Motor neuron (in vitro differentiated cells): ENCODE results near the gene SPOPL. TPM values are rescaled to one million over a fixed set of nuclear protein-coding genes. Genes with fewer than 3 reads are reported as not detected.
"Not testable (repeated sequence)": the region's sequence is repeated elsewhere in the genome, so short reads cannot be mapped to it uniquely, and the experiment has no call there.

ENCODE experiments used
- ATAC-seq, 8 experiments: fragments of 200-7000 bp; cut with Tn5 transposase; replicated peaks in 6 of 8; 2 replicates each; pipeline ENCODE4 v1.8.0; 2021; ENCODE audit warnings: mild to moderate bottlenecking in 8 of 8, moderate library complexity in 8 of 8
- H3K27ac ChIP-seq, 2 donors: fragments of 250-450 bp; sonication (Bioruptor Pico); 2 replicates each; pipeline ENCODE4 v1.9.0; 2021; ENCODE audit warnings: antibody characterized with exemption in 2 of 2, mild to moderate bottlenecking in 2 of 2, moderate library complexity in 1 of 2
- H3K4me1 ChIP-seq, 2 donors: fragments of 250-450 bp; sonication (Bioruptor Pico); replicated peaks in 1 of 2; 2 replicates each; pipeline ENCODE4 v1.6.1; 2021; ENCODE audit warnings: antibody characterized with exemption in 2 of 2, mild to moderate bottlenecking in 2 of 2, moderate library complexity in 1 of 2
- H3K4me3 ChIP-seq, 5 donors: fragments of 250-450 bp; sonication (Bioruptor Pico); 2 replicates each; pipeline ENCODE4 v1.9.0; 2021; ENCODE audit warnings: antibody characterized with exemption in 5 of 5, mild to moderate bottlenecking in 5 of 5, moderate library complexity in 4 of 5
- WGBS, 10 experiments: fragments of 450-650 bp; shearing (Covaris generic); methylation state at CpG; one replicate each; pipeline ENCODE4 v1.0.0; 2022; 5-methylcytosine and 5-hydroxymethylcytosine counted together
- in situ Hi-C, 9 experiments: fragments of 400-800 bp; cut with MboI; loops; one replicate each; pipeline ENCODE4 v1.15.0; 2021; ENCODE audit warnings: low sequenced_read_pairs in 9 of 9, low pct_unique_long_range_greater_than_20kb in 2 of 9; ENCODE audit not compliant: unreplicated experiment in 9 of 9
- total RNA-seq, 8 experiments: library from RNA; unstranded; fragments of 300-600 nt; gene quantifications; 2 replicates each; pipeline versions ENCODE4 v1.2.3 to v1.2.4, GENCODE V29; 2022

The SPOPL gene
- total RNA-seq, 8 experiments from 2014 or later = 11.3 to 13.8 (median 13.2) TPM

DNA sequence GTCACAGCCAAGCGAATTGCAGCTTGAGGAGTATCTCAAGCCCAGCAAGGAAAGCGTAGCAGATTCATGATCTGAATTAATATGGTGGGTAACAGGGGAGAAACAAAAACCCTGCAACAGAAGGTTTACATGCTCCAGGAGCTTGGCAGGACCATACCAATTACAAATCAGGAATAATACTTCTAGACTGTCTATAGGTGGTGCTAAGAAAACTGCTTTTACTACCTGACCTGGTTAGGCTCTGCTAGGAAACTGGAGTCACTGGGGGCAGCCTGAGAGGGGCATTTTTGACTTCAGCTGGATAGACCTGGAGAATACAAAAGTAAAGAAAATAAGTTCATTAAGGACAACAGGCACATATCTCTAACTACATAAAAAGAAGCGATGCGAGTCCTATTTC is 24.6 kb upstream of the SPOPL start:
- ATAC-seq = no peak
- H3K27ac ChIP-seq = no peak overlapping the region
- 60 to 100% (median 87%) methylated on average over 1 to 4 of the region's 4 CpGs; no CpG with 5 or more reads in 1 of the 10 experiments for WGBS, 10 experiments
- no peaks in the 10 kb centered on the region for H3K4me1 ChIP-seq
- H3K4me3 ChIP-seq = no peak overlapping the region
- in situ Hi-C loops = no loop called here

- ATAC-seq, H3K4me3 ChIP-seq, in situ Hi-C loops, H3K27ac ChIP-seq, H3K4me1 ChIP-seq: not testable (repeated sequence)
Observed at GRCh38 chr2:138482796-138483195, 18.8 kb upstream of the SPOPL start.

DNA sequence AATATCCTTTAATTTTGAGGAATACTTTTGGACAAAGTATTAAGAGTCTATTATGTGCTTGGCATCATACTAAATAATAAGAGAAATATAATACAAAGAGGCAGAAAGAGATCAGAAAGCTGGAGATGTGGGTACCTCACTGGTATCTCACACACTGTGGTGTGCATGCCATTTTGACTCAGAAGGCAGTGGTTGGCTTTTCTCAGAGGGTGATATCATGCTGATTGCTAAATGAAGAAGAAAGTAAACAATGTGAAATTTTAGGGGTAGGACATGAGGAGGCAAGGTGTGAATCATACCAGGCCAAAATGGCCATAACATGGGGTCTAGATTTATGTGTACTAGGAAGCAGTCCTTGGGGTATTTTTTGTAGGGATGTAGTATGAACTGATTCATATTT is 16.6 kb upstream of the SPOPL start:
- ATAC-seq = no peak
- in situ Hi-C loops = no loop called here
- Histone ChIP-seq H3K4me1 (no peaks in the 10 kb centered on the region), H3K27ac (no peak overlapping the region), H3K4me3 (no peak overlapping the region)

DNA sequence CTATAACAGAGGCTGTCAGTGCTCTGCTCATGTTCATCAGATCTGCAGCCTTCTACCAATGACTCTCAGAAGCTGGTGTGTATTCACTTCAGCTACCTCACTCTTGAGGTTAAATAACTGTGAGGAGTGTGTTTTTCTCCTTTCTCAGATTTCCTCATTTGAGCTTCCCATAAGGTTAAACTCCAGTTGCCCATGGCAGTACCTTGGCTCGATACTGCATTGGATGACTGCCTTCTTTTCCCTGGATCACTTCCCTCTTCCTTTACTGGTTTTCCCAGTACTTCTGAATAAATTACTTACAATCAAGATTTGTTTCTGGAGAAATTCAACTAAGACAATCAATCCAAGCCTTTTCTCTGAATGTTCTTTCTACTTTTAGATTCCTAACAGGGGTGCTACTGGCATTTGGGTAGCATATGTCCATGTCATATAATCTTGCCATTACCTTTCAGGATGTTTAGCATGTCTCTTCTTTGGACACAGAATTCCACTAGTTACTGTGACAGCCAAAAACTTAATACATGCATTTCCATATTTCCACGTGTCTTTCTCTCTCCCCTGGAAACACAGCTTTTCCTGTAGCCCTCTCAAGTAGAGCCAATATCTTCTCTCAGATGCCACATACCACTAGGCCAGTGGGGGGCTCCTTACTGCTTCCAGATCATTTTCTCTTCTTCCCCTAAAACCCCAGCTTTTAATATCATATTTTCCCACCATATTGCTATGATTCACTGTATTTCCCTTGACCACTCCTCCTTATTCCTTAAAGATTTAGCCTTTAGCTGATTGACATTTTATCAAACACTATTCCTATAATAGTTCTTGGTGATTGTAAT is 15.0 kb upstream of the SPOPL start:
- in situ Hi-C loops = no loop called here
- Histone ChIP-seq H3K4me3 (no peak overlapping the region), H3K27ac (no peak overlapping the region), H3K4me1 (no peaks in the 10 kb centered on the region)
- WGBS, 10 experiments = 11 to 100% (median 74%) methylated on average over 1 to 2 of the region's 2 CpGs
- no peak for ATAC-seq

- ATAC-seq = no peak
Observed at GRCh38 chr2:138490673-138491494, 10.7 kb upstream of the SPOPL start.

GRCh38 chr2:138491495-138491862 is 10.1 kb upstream of the SPOPL start:
- Histone ChIP-seq H3K27ac (no peak overlapping the region), H3K4me3 (no peak overlapping the region), H3K4me1 (no peaks in the 10 kb centered on the region)
- in situ Hi-C loops = no loop called here
- ATAC-seq = no peak

More at GRCh38 chr2:138490673-138491494, 10.7 kb upstream of the SPOPL start:
- 70 to 100% (median 94%) methylated on average over 1 to 4 of the region's 4 CpGs; no CpG with 5 or more reads in 2 of the 10 experiments for WGBS, 10 experiments
- H3K4me3 ChIP-seq = no peak overlapping the region
- H3K4me1 ChIP-seq = no peaks in the 10 kb centered on the region
- no peak overlapping the region for H3K27ac ChIP-seq
- in situ Hi-C loops = no loop called here

DNA sequence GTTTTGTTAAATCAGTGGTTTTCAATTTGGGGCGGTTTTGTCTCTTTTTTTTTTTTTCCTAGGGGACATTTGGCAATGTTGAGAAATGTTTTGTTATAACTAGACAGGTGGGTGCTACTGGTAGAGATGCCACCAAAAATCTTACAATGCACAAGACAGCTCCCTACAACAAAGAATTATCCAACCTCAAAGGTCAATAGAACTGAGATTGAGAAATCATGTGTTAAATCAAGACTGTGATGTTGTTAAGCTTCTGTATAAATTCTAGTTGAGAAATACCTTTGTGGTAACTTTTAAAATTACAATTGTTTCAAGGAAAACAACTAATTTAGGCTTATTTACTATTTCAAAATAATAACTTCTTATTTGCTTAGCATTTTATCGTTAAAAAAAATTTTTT is 9.4 kb upstream of the SPOPL start:
- no peak for ATAC-seq
- Histone ChIP-seq H3K27ac (no peak overlapping the region), H3K4me3 (no peak overlapping the region), H3K4me1 (no peaks in the 10 kb centered on the region)
- WGBS, 10 experiments = 73 to 100% (median 88%) methylated on average over 1 to 2 of the region's 2 CpGs; no CpG with 5 or more reads in 1 of the 10 experiments
- in situ Hi-C loops = no loop called here

DNA sequence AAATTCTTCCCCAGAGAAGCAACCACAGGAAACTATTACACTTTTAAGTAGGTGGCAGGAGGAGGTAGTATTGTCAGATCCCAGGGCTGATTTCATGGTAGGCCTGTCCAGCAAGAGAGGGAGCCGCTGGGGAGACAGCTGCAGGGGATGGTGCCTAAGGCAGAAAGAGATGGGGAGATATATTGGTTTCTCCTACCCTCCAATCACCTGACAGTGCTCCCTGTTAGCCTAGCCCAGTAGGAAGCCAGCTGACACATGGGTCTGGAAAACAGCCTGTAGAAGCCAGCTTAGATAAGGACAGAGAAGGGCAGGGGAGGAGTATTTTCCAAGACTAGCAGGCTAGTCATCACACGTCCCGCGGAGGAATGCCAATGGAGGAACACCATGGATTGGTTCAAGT is 8.2 kb upstream of the SPOPL start:
- ATAC-seq = no peak
- H3K4me3 ChIP-seq = no peak overlapping the region
- H3K4me1 ChIP-seq = no peaks in the 10 kb centered on the region
- H3K27ac ChIP-seq = no peak overlapping the region
- in situ Hi-C loops = no loop called here
- WGBS, 10 experiments = 93 to 100% (median 100%) methylated on average over 1 to 4 of the region's 4 CpGs; no CpG with 5 or more reads in 3 of the 10 experiments

- Histone ChIP-seq H3K4me1 (no peaks in the 10 kb centered on the region), H3K27ac (no peak overlapping the region), H3K4me3 (no peak overlapping the region)
- ATAC-seq = no peak
- in situ Hi-C loops = no loop called here
- 40 to 100% (median 86%) methylated on average over 1 to 2 of the region's 2 CpGs; no CpG with 5 or more reads in 3 of the 10 experiments for WGBS, 10 experiments
Observed at GRCh38 chr2:138494265-138494966, 7.2 kb upstream of the SPOPL start.

- H3K27ac ChIP-seq = no peak overlapping the region
- no peak for ATAC-seq
- no peak overlapping the region for H3K4me3 ChIP-seq
- in situ Hi-C loops = no loop called here
- H3K4me1 ChIP-seq = no peaks in the 10 kb centered on the region
- 67 to 100% (median 80%) methylated on average over 1 to 2 of the region's 2 CpGs; no CpG with 5 or more reads in 2 of the 10 experiments for WGBS, 10 experiments
Observed at GRCh38 chr2:138495384-138495783, 6.2 kb upstream of the SPOPL start.

DNA sequence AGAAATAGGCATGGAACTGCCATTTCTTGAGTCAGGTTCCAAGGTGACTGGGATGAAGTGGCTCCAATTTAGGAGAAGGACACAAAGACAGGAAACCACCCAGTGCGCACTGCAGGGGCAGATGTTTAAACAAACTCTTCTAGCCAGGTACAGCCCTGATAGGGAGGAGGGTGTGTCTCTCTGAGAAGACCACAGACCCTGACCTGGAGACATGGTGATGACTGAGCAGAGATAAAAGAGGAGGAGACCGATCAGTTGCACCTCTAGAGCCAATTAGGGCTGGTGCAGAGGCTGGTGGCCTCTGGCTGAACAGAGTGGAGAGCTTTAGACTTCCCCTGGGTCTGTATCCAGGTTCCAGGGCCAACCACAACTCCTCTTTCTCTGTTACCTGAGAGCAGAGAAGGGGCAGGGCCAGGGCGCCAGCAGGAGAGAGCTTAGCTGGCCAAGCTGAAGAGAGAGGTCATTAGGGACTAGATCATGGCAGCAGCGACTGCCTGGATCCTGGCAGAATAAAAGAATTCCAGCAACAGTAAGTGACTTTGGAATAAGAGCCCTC is 5.4 kb upstream of the SPOPL start:
- Histone ChIP-seq H3K4me1 (no peaks in the 10 kb centered on the region), H3K4me3 (no peak overlapping the region), H3K27ac (no peak overlapping the region)
- in situ Hi-C loops = no loop called here
- no peak for ATAC-seq
- WGBS, 10 experiments = 57 to 100% (median 95%) methylated on average over 1 to 3 of the region's 4 CpGs; no CpG with 5 or more reads in 5 of the 10 experiments

- Histone ChIP-seq H3K27ac (no peak overlapping the region), H3K4me1 (no peaks in the 10 kb centered on the region), H3K4me3 (no peak overlapping the region)
- in situ Hi-C loops = no loop called here
- ATAC-seq = no peak
- WGBS, 10 experiments = 88 to 100% (median 98%) methylated on average over 1 to 4 of the region's 4 CpGs
Observed at GRCh38 chr2:138497294-138497693, 4.3 kb upstream of the SPOPL start.

DNA sequence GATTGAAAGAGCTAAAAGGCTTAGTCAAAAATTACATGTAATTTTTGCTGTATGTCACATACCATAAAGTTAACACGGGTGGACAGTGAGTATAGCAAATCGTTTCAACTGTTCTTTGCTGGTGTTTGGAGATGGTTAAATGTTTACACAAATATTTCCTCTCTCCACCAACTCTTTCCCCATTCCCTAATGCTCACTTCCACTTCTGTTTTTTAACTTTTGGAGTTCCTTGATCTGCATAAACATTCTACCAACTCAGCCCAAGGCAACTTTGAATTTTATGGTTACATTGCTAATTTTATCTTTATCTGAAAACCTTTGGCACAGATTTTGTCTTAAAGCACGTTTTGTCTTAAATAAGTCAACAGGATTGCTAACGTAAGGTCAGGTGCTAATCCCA is 1.9 kb upstream of the SPOPL start:
- in situ Hi-C loops = no loop called here

More for the DNA sequence above, 1.9 kb upstream of the SPOPL start:
- ATAC-seq = no peak
- Histone ChIP-seq H3K27ac (no peak overlapping the region), H3K4me3 (no peak overlapping the region), H3K4me1 (peaks cover 0 to 11% of the 10 kb centered on the region in 2 donors)
- 53 to 100% (median 88%) methylated on average over 2 to 4 of the region's 4 CpGs; no CpG with 5 or more reads in 2 of the 10 experiments for WGBS, 10 experiments
